Hematopoietic multipotent progenitor cell treated with erythropoietin and hydrocortisone succinate and interleukin-3 and kit ligand, for 6 days (in vitro differentiated cells): ENCODE data around the gene BTBD16.

Experiments used
- DNase-seq: peaks from one replicate; pipeline ENCODE4 v3.0.0-alpha.2; 2015

Gene BTBD16

DNA sequence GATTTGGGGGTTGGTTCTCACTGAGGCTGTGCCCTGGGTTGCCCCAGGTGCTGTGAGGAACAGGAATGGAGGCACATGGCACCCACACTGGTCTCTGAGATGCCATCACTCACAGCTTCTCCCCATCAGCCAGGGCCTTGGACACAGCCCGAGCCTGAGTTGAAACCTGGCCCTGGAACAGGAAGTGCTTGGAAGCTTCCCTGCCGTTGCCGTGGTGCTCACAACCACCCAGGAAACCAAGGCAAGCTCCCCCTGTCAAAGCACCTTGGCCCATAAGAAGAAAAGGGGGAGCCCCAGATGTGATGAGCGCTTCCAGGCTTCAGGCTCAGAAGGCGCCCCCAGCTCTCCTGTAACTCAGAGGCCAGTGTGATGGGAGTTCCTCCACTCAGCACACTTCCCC, at the start of gene BTBD16:
BTBD16 (plus strand) TSS at position 221 of the 400 bp plus-strand sequence. CDS start 3,786 bp downstream, outside the sequence.
- no peak for DNase-seq

DNA sequence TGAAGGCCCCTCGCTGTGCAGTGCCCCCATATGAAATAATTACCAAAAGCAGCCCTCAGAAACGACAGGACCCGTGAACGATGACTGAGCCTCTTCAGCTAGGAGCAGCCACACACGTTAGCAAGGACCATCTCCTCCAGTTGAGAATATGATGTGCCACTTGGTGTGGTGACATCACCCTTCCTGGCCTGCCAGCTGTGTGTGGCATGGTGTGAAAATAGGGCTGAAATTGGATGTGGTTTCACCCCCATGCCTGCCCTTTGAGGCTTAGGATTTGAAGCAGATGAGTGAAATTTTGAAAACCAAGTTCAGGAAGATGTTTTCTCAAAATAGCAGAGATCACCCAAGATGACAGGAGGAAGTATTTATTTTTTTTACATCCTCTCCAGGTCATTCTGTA, 49.1 kb upstream of the BTBD16 start:
- no peak for DNase-seq

DNA sequence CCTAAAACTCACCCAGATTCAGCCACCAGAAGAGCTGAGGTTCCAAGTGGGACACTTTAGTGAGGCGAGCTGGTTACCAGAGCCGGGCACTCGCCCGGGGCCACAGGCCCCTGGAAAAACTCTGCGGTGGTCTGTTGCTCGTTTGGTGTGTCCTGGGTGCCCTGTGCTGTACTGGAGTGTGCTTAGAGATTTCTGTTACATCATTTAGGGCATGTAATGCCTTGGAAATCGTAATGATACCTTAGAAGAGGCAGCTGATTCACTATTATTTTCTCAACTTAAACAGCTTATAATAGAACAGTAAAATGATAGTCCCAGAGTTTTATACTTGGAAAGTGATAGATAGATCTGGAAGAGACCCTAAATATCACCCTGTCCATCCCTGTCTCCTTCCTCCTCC, 48.5 kb upstream of the BTBD16 start:
- no peak for DNase-seq

DNA sequence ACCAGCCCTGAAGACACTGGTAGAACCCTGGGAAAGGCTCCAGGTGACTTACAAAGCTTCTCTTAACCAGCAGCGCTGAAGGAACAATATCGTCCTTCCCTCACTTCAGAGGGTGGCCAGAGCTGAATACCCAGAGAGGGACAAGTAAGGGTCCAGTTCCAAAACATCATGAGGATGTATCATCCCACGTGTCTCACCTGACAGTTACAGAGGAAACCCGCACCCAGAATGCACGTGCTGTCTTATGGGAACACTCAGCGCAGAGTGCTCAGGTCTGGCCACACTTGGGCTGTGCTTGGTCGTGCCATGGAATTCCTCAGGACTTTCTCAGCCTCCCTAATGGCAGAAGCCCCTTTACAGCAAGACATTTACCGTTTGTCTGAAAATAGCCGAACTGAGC, 46.9 kb upstream of the BTBD16 start:
- DNase-seq, result no peak

DNA sequence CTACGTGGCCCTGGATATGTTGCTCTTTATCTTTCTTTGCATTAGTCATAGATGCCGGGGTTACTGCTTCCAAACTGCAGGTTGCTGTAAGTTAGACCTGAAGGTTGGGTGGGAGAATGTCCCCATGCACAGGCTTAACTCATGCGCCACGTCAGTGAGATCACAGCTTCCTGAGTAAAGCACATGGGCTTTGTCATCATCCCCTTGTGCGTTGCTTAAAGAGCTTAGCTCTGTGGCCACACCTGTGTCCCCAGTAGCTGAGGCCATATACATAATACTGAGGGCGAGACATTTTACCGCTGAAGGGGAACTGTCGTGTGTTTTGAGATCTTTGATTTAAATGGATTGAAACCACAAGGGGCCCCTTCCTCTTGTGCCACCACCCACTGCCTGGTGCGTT, 45.8 kb upstream of the BTBD16 start:
- no peak for DNase-seq

DNA sequence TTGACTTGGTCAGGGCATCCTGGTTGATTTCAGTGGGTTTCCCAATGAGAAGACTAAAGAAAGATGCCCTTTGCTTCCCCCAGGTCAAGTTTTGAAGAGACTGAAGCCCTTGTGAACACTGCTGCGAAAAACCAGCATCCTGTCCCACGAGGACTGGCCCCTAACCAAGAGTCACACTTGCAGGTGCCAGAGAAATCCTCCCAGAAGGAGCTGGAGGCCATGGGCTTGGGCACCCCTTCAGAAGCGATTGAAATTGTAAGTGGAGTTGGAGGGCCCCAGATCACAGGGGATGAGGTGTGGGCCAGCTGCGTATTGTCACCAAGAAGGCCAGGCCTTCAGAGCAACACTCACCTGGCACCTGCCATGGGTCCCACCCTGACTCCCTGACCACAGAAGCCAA, 43.3 kb upstream of the BTBD16 start:
- DNase-seq, result no peak

DNA sequence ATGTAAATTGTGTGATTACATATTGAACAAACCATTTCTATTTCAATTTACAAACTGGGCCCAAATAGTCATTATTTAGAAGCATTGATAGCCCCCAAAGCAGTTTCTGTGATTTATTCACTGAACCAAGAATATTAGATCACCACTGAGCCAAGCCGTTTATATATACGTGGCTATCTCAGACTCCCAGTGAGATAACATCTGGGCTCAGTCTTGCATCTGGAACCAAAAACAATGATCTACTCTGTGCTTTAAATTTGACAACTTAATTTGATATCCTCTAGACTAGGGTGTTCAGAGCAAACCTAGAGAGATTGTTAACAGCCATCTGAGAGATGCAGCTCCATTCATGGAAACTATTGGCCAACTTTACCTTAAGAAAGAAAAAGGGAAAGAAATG, 41.4 kb upstream of the BTBD16 start:
- DNase-seq, result no peak

DNA sequence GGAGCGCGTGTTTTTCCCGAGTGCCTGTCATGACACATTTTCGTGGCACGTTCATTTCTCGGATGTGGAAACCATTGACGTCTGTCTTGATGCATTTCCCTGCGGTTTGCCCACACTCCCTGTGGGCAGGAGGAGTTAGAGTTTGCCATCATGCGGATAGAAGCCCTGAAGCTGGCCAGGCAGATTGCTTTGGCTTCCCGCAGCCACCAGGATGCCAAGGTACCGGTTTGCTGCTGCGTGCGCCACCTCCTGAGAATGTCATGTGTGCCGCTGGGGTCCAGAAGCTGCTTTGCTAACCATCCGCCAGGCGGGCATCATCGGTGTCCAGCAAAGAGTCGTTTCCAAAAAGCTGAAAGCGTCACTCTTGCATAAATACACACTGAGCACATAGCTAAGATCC, 40.9 kb upstream of the BTBD16 start:
- no peak for DNase-seq

DNA sequence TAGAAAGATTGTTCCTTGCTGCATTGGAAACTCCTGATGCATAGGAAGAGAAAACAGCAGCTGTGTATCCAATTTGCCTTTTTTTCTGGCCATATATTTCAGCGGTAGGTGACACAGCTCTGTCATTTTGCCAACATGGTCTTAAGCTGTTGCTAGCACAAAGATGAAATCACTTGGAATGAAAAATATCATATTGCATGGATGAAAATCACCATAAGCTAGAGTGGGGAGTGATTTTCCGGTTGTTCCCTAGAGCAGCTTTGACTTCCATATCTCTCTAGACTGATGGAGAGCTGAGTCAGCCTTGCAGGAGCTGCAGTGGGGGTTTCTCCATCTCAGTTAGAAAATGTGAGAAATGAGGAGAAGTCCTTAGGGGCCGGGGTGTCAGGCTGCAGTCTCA, 38.3 kb upstream of the BTBD16 start:
- DNase-seq, result no peak

DNA sequence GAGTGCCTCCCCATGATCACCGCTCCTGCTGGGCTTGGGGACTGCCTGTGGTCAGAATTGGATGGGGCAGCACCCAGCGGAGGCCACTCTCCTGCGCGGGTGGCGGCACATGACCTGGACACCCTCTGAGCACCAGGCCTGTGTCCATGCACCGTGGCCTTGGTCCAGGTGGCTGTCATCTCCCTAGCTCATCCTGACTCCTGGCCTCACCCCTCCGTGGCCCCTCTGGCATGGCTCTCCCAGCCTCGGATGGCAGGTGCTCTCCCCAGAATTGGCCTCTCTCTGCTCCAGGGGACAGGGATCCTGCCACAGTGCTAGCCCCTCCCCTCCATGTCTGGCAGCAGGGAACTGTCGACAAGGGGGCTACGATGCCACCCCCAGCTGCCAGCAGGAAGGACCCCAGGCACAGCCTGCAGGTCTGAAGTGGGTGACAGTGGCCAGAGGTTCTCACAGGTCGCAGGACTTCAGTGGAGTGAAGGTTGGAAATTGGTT, 37.2 kb upstream of the BTBD16 start:
- no peak for DNase-seq

DNA sequence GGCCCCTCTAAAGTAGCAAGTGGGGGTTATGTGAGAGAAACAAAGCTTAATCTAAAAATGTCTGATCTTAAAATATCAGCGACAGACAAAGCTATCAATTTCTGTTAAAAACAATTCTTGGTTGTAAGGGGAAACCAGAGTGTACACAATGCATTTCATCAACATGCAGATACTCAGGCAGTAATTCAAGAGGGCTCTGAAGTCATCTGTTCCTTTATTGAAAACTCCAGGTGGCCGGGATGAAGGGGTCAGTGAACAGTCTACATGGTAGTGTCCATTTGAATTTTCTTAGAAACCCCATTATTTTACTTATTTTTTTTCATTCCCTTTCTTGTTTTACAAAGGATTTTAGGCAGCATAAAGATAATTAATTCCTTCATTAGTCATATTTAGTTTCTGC, 36.7 kb upstream of the BTBD16 start:
- DNase-seq, result no peak

DNA sequence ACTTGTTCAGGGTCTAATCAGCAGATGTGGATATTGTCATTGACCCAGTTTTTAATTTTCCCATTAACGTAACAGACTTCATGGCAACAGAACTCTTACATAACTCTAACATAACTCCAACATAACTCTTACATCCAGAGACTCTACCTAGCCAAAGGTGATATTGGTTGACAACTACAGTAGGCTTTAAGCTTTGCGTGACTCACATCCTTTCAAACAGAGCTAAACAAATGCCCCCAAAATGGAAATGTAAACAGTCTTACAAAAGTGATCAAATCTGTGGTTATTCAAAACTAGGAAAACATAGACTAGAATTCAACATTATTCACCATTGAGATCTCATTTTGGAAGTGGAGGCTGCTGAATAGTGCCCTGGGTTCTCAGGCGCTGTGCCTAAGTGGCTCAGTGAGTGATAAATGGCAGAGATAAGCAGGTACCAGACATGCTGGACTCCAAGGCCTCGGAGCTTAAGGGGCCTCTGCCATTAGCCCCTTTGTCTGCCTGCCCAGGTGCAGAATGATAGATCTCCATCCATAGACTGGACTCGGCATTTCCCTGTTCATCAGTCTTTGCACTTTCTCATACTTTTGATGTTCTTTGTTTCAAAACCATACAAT, 34.3 kb upstream of the BTBD16 start:
- DNase-seq, result no peak

DNA sequence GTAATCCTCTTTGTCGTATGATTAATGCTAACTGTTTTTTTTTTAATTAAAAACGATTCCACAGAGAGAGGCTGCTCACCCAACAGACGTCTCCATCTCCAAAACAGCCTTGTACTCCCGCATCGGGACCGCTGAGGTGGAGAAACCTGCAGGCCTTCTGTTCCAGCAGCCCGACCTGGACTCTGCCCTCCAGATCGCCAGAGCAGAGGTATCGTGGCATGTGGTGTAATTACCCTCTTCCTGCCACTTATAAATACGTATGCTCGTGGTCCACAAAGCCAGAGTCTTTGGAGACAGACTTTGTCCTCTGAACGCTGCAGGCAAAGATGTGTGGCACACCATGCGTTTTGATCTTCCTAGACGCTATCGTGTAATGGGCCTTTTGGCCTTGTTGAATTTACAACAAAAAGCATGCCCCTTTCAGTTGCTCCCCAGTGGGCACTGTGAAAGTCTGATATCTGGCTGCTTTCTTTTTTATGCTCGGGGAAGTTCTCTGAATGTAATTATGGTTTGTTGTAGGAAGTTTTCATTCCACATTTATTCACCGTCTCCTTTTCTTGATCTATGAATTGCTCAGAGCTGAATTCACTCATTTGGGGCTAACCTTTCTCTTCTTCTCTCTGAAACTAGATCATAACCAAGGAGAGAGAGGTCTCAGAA, 33.6 kb upstream of the BTBD16 start:
- DNase-seq, result no peak

DNA sequence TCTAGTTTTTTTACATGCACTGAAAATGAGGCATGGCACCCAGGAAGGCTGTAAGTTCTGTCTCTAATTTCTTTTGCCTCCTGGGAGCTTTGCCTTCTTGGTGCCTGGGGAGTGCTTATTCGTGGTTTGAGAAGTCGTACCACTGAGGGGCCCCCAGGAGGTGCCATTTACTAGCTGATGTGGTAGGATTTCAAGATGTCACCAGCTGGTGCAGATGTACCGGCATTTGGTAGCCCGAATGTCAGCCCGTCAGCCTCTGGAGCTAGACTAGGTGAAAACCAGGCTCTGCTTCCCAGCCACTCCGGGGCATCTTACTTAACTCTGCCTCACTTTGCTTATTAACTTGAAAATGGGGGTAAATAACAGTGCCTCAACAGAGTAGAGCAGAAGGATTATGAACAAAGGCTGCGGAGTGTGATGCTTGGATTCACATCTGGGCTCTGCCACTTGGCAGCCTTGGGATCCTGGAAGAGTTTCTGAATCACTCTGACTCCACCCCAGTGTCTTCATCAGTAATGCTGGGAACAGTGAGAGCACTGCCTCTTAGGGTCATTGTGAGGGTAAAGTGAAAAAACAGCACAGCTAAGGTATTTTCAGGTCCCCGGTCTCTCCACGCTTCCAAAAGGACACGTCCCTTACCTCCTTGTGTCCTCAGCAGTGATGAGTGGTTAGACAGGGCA, 31.4 kb upstream of the BTBD16 start:
- no peak for DNase-seq

DNA sequence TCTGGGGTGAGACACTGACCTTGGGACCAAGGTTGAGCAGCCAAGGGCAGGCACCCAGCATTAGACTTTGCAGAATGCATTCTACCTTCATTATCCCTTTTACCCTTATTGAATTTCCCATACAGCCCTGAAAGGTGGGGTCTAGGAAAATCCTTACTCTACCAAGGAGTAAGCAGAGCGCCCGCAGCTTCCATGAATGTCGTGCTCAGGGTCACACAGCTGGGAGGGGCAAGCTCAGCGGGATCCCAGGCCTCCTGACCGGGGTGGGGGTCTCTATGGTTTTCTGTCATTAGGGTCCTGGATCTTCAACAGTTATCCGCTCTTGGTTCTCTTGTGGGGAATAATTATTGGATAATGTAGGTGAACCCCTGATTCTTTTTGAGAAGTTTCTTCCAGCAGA, 30.7 kb upstream of the BTBD16 start:
- no peak for DNase-seq

DNA sequence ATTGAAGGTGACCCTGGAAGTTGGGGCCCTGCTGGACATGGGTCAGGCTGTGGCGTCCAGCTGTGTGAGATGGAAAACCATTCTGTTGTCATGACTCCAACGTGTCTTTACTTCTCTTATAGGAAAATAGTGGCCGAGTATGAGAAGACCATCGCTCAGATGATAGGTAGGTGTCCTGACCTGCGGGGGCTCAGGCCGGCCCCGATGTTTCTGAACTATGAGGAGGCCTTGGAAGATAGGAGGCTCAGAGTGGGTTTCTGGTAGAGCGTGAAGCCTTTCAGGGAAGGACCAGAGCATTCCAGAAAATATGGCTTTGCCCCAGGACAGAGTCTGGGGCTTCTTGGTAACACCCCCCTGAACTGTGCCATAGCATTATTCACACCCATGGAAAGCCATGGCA, 29.3 kb upstream of the BTBD16 start:
- DNase-seq, result no peak

DNA sequence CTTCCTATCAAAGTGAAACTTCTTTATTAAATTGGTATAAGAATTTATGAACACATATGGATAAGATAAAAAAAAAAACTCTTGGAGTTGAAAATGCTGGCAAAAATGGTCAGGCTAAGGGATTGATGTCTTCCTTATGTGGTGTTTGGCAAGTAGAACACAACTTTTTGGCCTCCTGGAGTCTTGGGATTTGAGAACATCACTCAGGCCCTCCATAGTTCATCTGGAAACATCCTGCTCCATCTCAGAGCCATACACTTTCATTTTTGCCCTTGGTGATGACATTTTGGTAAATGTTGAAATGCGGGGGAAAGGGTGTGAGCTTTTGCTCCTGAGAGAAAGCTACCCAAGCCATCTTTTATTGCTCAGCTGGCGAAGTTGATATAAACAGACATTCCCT, 27.5 kb upstream of the BTBD16 start:
- no peak for DNase-seq

DNA sequence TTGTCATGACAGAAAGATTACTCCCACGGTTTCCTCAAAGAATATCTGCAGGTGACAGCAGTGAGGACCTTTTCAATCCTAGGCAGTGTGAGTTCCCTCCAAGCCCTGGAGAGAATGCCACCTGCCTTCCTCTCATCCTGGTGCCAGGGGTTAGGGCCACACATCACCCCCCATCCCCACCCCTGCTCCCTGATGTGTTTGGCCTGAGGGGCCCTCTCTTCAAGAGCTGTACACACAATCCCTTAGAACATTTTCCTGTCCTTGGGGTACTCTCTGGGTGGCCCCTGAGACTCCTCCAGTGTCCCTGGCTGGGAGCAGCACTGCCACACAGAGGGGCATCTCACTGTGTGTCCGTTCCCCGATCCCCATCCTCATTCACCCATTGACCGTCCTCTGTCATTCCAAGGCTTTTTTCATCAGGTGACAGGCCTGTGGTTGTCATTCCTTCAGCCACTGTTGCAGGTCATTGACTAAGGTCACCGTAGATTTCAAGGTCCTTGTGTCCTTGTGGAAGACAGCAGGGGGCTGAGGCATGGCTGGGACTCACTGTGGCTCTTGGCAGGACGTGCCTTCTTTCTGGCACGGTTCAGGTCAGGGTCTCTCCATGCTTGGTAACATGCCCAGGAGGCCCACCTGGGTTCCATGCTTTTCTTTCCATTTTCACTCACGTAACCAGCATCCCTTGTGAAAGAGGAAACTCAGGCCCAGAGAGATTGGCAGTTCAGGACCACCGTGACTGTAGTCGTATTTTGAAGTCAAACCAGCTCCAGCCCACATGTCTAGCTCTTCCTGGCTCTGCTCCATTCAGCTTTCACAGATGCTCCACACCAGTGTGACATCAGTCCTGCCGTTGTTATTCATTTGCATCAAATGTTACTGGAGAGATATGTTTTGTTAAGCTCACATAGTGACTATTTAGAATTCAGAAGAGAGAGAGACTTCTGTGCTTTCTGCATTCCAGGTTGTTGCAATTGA, 26.8 kb upstream of the BTBD16 start:
- no peak for DNase-seq

DNA sequence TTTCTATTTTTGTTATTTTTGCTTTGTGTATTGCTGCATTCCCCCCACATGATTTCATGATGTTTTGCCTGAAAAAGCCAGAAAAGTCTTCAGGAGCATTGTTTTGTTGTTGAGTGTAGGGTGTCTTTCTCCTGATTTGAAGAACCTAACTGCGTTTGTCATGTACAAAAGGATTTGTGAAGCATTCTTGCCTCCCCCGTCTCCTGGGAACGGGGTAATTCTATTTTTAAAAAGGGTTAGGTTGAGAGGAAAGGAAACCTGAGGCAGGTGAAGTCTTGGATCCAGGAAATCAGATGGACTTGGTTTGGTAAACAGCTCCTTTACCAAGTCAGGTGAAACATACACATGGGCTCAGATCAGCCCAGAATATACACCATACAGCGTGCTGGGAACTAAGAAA, 26.0 kb upstream of the BTBD16 start:
- no peak for DNase-seq

DNA sequence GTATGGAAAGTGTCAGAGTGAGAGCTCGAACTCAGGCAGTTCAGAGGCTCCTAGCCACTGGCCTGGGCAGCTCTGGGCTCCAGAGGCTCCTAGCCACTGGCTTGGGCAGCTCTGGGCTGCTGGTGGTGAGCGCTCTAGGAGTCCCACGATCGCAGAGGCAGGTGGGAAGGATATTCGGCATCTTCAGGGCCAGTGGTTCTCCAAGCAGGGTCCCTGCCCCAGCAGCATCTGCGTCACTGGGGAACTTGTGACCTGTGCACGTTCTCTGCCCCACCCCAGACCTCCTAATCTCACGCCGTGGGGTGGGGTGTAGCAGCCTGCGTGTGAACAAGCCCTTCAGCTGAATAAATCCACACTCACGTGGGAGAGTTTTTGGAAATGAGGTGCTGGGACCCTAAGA, 25.2 kb upstream of the BTBD16 start:
- DNase-seq, result no peak

DNA sequence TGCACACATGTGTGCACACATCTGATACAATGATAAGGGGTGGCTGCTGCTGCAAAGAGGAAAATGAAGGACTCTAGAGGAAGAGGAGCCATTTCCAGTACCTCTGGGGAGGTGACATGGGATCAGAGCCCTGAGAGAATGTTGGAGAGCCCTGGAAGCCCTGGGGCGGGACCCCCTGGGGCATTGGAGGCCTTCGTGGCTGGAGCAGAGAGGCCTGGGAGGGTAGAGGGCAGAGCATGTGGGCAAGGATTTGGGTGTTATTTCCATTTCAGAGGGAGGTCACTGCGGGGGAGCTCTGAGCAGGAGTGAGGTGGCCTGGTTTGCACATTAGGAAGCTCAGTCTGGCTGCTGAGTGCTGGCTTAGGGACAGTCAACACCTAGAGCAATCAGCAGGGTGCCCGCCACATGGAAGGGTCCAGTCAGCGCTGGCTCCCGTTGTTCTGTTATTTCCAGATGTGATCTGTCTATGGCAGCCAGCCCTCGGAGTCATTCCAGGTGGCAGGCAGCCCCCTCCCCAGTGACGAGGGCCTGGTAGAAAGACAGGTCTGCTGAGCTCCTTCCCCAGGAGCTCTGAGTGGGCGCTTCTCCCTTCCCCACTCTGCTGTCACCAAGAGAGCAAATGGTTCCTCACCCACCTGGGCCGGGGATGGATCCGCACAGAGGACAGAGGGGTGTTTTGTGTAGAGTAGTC, 24.1 kb upstream of the BTBD16 start:
- DNase-seq, result no peak
